ENCODE data around the gene STX1B. TPM values are rescaled to one million over a fixed set of nuclear protein-coding genes. Genes with fewer than 3 reads are reported as not detected.
A peak's percentile ranks its signal among the peaks of the same experiment; 100 is the strongest.
"Not testable (repeated sequence)": the region's sequence is repeated elsewhere in the genome, so short reads cannot be mapped to it uniquely, and the experiment has no call there.

The STX1B gene
- total RNA-seq, 1 donor from 2014 or later: 14.1 TPM

DNA sequence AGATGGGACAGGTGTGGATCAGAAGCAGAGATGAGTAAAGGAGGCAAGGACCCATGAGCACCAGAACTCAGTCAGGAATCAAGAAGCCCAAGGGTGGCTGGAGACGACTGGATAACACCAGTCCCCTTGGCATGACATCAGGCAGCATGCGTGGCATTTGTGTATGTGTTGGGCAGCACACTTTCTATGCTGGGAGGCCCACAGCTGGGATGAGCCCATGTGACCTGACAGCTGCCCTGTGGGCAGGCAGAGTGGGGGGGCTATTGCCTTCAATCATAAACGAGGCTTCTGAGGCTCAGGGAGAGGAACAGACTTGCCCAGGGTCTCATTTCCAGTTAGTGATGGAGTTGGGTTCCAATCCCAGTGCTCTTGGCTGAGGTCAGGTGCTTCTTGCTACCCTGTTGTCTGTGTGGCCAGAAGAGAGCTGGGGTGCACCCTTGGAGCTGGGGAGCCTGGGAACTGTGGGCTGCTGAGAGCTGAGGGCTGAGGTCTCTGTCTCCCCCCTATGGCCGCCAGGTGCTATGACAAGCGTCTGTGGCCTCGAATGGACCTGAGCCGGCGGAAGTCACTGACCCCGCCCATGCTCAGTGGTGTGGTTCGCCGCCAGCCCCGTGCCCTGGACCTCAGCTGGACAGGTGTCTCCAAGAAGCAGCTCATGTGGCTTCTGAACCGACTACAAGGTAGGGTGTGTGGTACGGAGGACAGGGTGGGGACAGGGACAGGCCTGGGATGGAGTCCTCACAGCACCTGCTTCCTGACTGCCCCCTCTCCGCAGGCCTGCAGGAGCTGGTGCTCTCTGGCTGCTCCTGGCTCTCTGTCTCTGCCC, 68.6 kb downstream of the STX1B start:
- DNase-seq (ENCODE audit: low read depth, low spot score): peak; percentile 67
- peaks cover 19% of the 10 kb centered on the region for H3K36me3 Mint-ChIP-seq (ENCODE audit: low read depth)

DNA sequence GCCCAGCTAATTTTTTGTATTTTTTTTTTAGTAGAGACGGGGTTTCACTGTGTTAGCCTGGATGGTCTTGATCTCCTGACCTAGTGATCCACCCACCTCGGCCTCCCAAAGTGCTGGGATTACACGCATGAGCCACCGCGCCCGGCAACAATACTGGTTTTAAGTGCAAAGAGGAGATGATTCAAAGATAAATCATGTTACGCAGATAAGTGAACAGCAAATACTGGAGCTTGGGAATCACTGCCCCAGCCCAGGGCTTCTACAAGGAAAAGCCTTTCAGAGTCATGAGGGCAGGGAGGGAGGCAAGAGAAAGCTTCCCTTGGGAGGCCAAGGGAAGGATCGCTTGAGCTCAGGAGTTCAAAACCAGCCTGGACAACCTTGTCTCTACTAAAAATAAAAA, 70.9 kb downstream of the STX1B start:
- not testable (repeated sequence) for H3K27ac Mint-ChIP-seq (ENCODE audit: unreplicated experiment); H3K4me3 Mint-ChIP-seq; DNase-seq (ENCODE audit: low read depth, low spot score); H3K27me3 Mint-ChIP-seq (ENCODE audit: low read depth); H3K9me3 Mint-ChIP-seq
- Mint-ChIP-seq H3K4me1 (peaks cover 16% of the 10 kb centered on the region), H3K36me3 (ENCODE audit: low read depth) (peaks cover 18% of the 10 kb centered on the region)

More for the DNA sequence above, 68.6 kb downstream of the STX1B start:
- H3K27me3 Mint-ChIP-seq (ENCODE audit: low read depth): no peaks in the 10 kb centered on the region
- H3K4me1 Mint-ChIP-seq: peaks cover 15% of the 10 kb centered on the region
- peak overlapping the region; percentile 27 for H3K4me3 Mint-ChIP-seq
- H3K27ac Mint-ChIP-seq (ENCODE audit: unreplicated experiment): no peak overlapping the region
- H3K9me3 Mint-ChIP-seq: no peaks in the 10 kb centered on the region
- peak; percentile 86 for TF ChIP-seq CTCF (conservative IDR thresholded peaks at IDR 0.05)

Other genes starting within 250 kb of the STX1B start
- 14.4 and 18.5 TPM in 2 replicates for gene CFAP119, start 248.6 kb downstream of the STX1B start, total RNA-seq
- gene RNF40, start 248.3 kb downstream of the STX1B start, total RNA-seq: 154 and 157 TPM in 2 replicates
- gene ZNF629, start 223.4 kb downstream of the STX1B start, total RNA-seq: 41.0 and 41.4 TPM in 2 replicates
- 35.9 and 38.4 TPM in 2 replicates for gene BCL7C, start 116.6 kb downstream of the STX1B start, total RNA-seq
- gene CTF1, start 114.0 kb downstream of the STX1B start, total RNA-seq: 1.6 and 2.6 TPM in 2 replicates
- 78.1 and 84.7 TPM in 2 replicates for gene FBXL19, start 87.1 kb downstream of the STX1B start, total RNA-seq
- gene ORAI3, start 61.6 kb downstream of the STX1B start, total RNA-seq: 7.7 and 8.0 TPM in 2 replicates
- 33.4 and 35.2 TPM in 2 replicates for gene SETD1A, start 52.9 kb downstream of the STX1B start, total RNA-seq
- gene HSD3B7, start 25.4 kb downstream of the STX1B start, total RNA-seq: 1.9 and 2.3 TPM in 2 replicates
- 21.9 and 26.0 TPM in 2 replicates for gene STX4, start 22.9 kb upstream of the STX1B start, total RNA-seq
- 16.8 and 19.7 TPM in 2 replicates for gene ZNF668, start 63.6 kb upstream of the STX1B start, total RNA-seq
- gene ZNF646, start 63.8 kb upstream of the STX1B start, total RNA-seq: 32.3 and 32.4 TPM in 2 replicates
- 3.7 and 4.4 TPM in 2 replicates for gene PRSS53, start 78.3 kb upstream of the STX1B start, total RNA-seq
- gene VKORC1, start 84.2 kb upstream of the STX1B start, total RNA-seq: 62.4 and 70.1 TPM in 2 replicates
- 42.4 and 43.5 TPM in 2 replicates for gene BCKDK, start 97.7 kb upstream of the STX1B start, total RNA-seq
- 72.6 and 76.9 TPM in 2 replicates for gene KAT8, start 107.0 kb upstream of the STX1B start, total RNA-seq
- not detected in 2 replicates for gene PRSS8, start 125.1 kb upstream of the STX1B start, total RNA-seq
- gene PRSS36, start 139.4 kb upstream of the STX1B start, total RNA-seq: 0.68 and 1.1 TPM in 2 replicates
- 970 and 984 TPM in 2 replicates for gene FUS, start 169.5 kb upstream of the STX1B start, total RNA-seq
- 1.7 and 3.3 TPM in 2 replicates for gene PYCARD, start 192.1 kb upstream of the STX1B start, total RNA-seq
- gene TRIM72, start 203.5 kb upstream of the STX1B start, total RNA-seq: 0.05 TPM in 1 of 2 replicates, not detected in the other
- gene PYDC1, start 206.5 kb upstream of the STX1B start, total RNA-seq: not detected in 2 replicates
- gene ITGAM, start 249.3 kb upstream of the STX1B start, total RNA-seq: not detected in 2 replicates

All from neural crest cell (in vitro differentiated cells).